Prostate gland (tissue), 2 donors: ENCODE measurements around the gene IFNGR1.

Experiments
- POLR2A ChIP-seq: fragments of 450-650 bp; IDR thresholded peaks from one replicate; pipeline ENCODE4 v1.6.1; 2016; ENCODE audit warnings: antibody characterized with exemption, mild to moderate bottlenecking
- TF ChIP-seq, protein P1 (sequence below), 4 experiments: fragments of 200-600 bp in 2 of 4; fragments of 450-650 bp in 2 of 4; sonication (generic) in 2 of 4; IDR thresholded peaks; 1 replicate in 3 of 4; 2 replicates in 1 of 4; pipeline ENCODE4 v1.5.1; 2016 to 2019; ENCODE audit warnings: antibody characterized with exemption in 4 of 4, mild to moderate bottlenecking in 2 of 4, moderate library complexity in 2 of 4

DNA sequence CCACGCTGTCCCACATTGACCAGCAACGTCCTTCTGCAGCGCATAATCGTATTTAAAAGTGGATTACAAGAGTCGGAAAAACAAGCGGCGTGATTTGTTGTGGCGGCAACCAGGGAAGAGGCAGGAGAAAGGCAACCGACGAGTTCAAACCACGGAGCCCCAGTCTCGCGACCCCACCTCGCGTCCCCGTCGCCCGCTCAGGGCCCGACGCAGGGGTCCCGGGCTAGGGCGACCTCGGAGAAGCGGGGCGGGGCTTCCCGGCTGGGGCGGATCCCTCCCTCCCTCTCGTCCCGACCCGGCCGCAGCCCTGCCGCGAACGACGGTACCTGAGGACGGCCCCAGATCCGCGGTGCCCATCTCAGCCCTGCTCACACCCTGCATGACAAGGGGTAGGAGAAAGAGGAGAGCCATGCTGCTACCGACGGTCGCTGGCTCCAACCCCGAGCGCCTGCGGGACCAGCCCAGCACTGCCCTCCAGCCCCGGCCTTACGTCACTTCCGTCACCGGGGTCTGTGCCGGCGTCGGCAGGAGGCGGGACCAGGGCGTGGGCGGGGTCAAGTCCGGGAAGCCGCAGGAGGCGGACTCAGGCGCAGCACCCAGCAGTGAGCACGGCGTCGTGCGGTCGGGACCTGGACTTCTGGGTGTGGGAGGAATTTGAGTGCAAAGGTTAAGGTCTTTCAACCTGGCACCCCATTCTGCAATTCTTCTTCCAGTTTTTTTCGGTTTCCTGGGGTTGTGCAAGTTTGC, at the start of gene IFNGR1:
- TF ChIP-seq, protein P1, sequence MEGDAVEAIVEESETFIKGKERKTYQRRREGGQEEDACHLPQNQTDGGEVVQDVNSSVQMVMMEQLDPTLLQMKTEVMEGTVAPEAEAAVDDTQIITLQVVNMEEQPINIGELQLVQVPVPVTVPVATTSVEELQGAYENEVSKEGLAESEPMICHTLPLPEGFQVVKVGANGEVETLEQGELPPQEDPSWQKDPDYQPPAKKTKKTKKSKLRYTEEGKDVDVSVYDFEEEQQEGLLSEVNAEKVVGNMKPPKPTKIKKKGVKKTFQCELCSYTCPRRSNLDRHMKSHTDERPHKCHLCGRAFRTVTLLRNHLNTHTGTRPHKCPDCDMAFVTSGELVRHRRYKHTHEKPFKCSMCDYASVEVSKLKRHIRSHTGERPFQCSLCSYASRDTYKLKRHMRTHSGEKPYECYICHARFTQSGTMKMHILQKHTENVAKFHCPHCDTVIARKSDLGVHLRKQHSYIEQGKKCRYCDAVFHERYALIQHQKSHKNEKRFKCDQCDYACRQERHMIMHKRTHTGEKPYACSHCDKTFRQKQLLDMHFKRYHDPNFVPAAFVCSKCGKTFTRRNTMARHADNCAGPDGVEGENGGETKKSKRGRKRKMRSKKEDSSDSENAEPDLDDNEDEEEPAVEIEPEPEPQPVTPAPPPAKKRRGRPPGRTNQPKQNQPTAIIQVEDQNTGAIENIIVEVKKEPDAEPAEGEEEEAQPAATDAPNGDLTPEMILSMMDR (IDR thresholded peaks at IDR 0.05), result peak in 1 of 4 experiments; percentile 22
- peak; percentile 98 for TF ChIP-seq POLR2A
